ENCODE results near the gene KRT3. TPM values are rescaled to one million over a fixed set of nuclear protein-coding genes. Genes with fewer than 3 reads are reported as not detected.

Gene KRT3
- total and polyA plus RNA-seq, 5 donors from 2014 or later = not detected

GRCh38 chr12:52802442-52802841 lies 6.5 kb upstream of the KRT3 start:
- H3K4me1 Mint-ChIP-seq = no peaks in the 10 kb centered on the region
- no peaks in the 10 kb centered on the region for H3K36me3 Mint-ChIP-seq
- H3K4me1 ChIP-seq (ENCODE audit: control insufficient read depth, insufficient read depth, low read length, poor library complexity, severe bottlenecking) = no peaks in the 10 kb centered on the region

GRCh38 chr12:52801773-52802172 lies 5.9 kb upstream of the KRT3 start:
- Histone ChIP-seq H3K27me3 (ENCODE audit: control insufficient read depth, insufficient read depth, low read length) (no peaks in the 10 kb centered on the region), H3K36me3 (ENCODE audit: control insufficient read depth, insufficient read depth, low read length) (no peaks in the 10 kb centered on the region), H3K4me1 (ENCODE audit: control insufficient read depth, insufficient read depth, low read length, poor library complexity, severe bottlenecking) (no peaks in the 10 kb centered on the region), H3K9me3 (ENCODE audit: control insufficient read depth in 2 of 2, low read length in 2 of 2) (no peaks in the 10 kb centered on the region), H3K27ac (ENCODE audit: insufficient read depth, low read length, poor library complexity, severe bottlenecking) (no peak overlapping the region), H3K4me3 (ENCODE audit: low read depth, low read length) (no peak overlapping the region)
- no peak for ATAC-seq (ENCODE audit: low read depth in 2 of 2)
- no peaks in the 10 kb centered on the region for H3K4me1 Mint-ChIP-seq
- peaks cover 8% of the 10 kb centered on the region for H3K27me3 Mint-ChIP-seq
- DNase-seq = no peak
- no peak overlapping the region for H3K4me3 Mint-ChIP-seq
- H3K36me3 Mint-ChIP-seq = no peaks in the 10 kb centered on the region
- H3K27ac Mint-ChIP-seq = no peak overlapping the region
- H3K9me3 Mint-ChIP-seq = peaks cover 0 to 2% (median 0%) of the 10 kb centered on the region in 7 donors

More at GRCh38 chr12:52802442-52802841, 6.5 kb upstream of the KRT3 start:
- Mint-ChIP-seq H3K9me3 (peaks cover 0 to 2% (median 0%) of the 10 kb centered on the region in 7 donors), H3K27ac (no peak overlapping the region), H3K27me3 (peaks cover 8% of the 10 kb centered on the region), H3K4me3 (no peak overlapping the region)
- ATAC-seq (ENCODE audit: low read depth in 2 of 2) (no peak), DNase-seq (no peak)
- H3K27ac ChIP-seq (ENCODE audit: insufficient read depth, low read length, poor library complexity, severe bottlenecking) = no peak overlapping the region
- H3K9me3 ChIP-seq (ENCODE audit: control insufficient read depth in 2 of 2, low read length in 2 of 2) = no peaks in the 10 kb centered on the region
- no peaks in the 10 kb centered on the region for H3K27me3 ChIP-seq (ENCODE audit: control insufficient read depth, insufficient read depth, low read length)
- H3K36me3 ChIP-seq (ENCODE audit: control insufficient read depth, insufficient read depth, low read length) = no peaks in the 10 kb centered on the region
- H3K4me3 ChIP-seq (ENCODE audit: low read depth, low read length) = no peak overlapping the region

- H3K4me3 ChIP-seq (ENCODE audit: low read depth, low read length) = no peak overlapping the region
- no peaks in the 10 kb centered on the region for H3K36me3 Mint-ChIP-seq
- no peaks in the 10 kb centered on the region for H3K36me3 ChIP-seq (ENCODE audit: control insufficient read depth, insufficient read depth, low read length)
- DNase-seq (no peak), ATAC-seq (ENCODE audit: low read depth in 2 of 2) (no peak)
- peaks cover 8% of the 10 kb centered on the region for H3K27me3 Mint-ChIP-seq
- no peak overlapping the region for H3K27ac Mint-ChIP-seq
- H3K9me3 Mint-ChIP-seq = peaks cover 0 to 2% (median 0%) of the 10 kb centered on the region in 7 donors
- H3K4me1 ChIP-seq (ENCODE audit: control insufficient read depth, insufficient read depth, low read length, poor library complexity, severe bottlenecking) = no peaks in the 10 kb centered on the region
- H3K4me3 Mint-ChIP-seq = no peak overlapping the region
- no peaks in the 10 kb centered on the region for H3K9me3 ChIP-seq (ENCODE audit: control insufficient read depth in 2 of 2, low read length in 2 of 2)
- no peaks in the 10 kb centered on the region for H3K27me3 ChIP-seq (ENCODE audit: control insufficient read depth, insufficient read depth, low read length)
- H3K27ac ChIP-seq (ENCODE audit: insufficient read depth, low read length, poor library complexity, severe bottlenecking) = no peak overlapping the region
- no peaks in the 10 kb centered on the region for H3K4me1 Mint-ChIP-seq
These were observed 4.5 kb upstream of the KRT3 start for GRCh38 chr12:52800259-52800917.

- H3K4me1 ChIP-seq (ENCODE audit: control insufficient read depth, insufficient read depth, low read length, poor library complexity, severe bottlenecking) = no peaks in the 10 kb centered on the region
- Mint-ChIP-seq H3K4me3 (no peak overlapping the region), H3K27me3 (peaks cover 8% of the 10 kb centered on the region), H3K36me3 (no peaks in the 10 kb centered on the region), H3K4me1 (no peaks in the 10 kb centered on the region), H3K27ac (no peak overlapping the region), H3K9me3 (peaks cover 0 to 2% (median 0%) of the 10 kb centered on the region in 7 donors)
- H3K27me3 ChIP-seq (ENCODE audit: control insufficient read depth, insufficient read depth, low read length) = no peaks in the 10 kb centered on the region
- DNase-seq = no peak
- H3K9me3 ChIP-seq (ENCODE audit: control insufficient read depth in 2 of 2, low read length in 2 of 2) = no peaks in the 10 kb centered on the region
- ATAC-seq (ENCODE audit: low read depth in 2 of 2) = no peak
- no peaks in the 10 kb centered on the region for H3K36me3 ChIP-seq (ENCODE audit: control insufficient read depth, insufficient read depth, low read length)
- no peak overlapping the region for H3K27ac ChIP-seq (ENCODE audit: insufficient read depth, low read length, poor library complexity, severe bottlenecking)
- H3K4me3 ChIP-seq (ENCODE audit: low read depth, low read length) = no peak overlapping the region
These were observed 3.7 kb upstream of the KRT3 start for GRCh38 chr12:52799505-52800211.

GRCh38 chr12:52798671-52799504 lies 3.0 kb upstream of the KRT3 start:
- ATAC-seq (ENCODE audit: low read depth in 2 of 2) (no peak), DNase-seq (no peak)
- H3K27ac ChIP-seq (ENCODE audit: insufficient read depth, low read length, poor library complexity, severe bottlenecking) = no peak overlapping the region
- H3K27ac Mint-ChIP-seq = no peak overlapping the region
- H3K9me3 ChIP-seq (ENCODE audit: control insufficient read depth in 2 of 2, low read length in 2 of 2) = no peaks in the 10 kb centered on the region
- peaks cover 0 to 2% (median 0%) of the 10 kb centered on the region in 7 donors for H3K9me3 Mint-ChIP-seq
- H3K27me3 ChIP-seq (ENCODE audit: control insufficient read depth, insufficient read depth, low read length) = no peaks in the 10 kb centered on the region
- H3K4me3 ChIP-seq (ENCODE audit: low read depth, low read length) = no peak overlapping the region
- H3K36me3 Mint-ChIP-seq = no peaks in the 10 kb centered on the region
- H3K27me3 Mint-ChIP-seq = peaks cover 4% of the 10 kb centered on the region
- no peaks in the 10 kb centered on the region for H3K4me1 Mint-ChIP-seq
- no peaks in the 10 kb centered on the region for H3K4me1 ChIP-seq (ENCODE audit: control insufficient read depth, insufficient read depth, low read length, poor library complexity, severe bottlenecking)
- no peaks in the 10 kb centered on the region for H3K36me3 ChIP-seq (ENCODE audit: control insufficient read depth, insufficient read depth, low read length)
- no peak overlapping the region for H3K4me3 Mint-ChIP-seq

DNA sequence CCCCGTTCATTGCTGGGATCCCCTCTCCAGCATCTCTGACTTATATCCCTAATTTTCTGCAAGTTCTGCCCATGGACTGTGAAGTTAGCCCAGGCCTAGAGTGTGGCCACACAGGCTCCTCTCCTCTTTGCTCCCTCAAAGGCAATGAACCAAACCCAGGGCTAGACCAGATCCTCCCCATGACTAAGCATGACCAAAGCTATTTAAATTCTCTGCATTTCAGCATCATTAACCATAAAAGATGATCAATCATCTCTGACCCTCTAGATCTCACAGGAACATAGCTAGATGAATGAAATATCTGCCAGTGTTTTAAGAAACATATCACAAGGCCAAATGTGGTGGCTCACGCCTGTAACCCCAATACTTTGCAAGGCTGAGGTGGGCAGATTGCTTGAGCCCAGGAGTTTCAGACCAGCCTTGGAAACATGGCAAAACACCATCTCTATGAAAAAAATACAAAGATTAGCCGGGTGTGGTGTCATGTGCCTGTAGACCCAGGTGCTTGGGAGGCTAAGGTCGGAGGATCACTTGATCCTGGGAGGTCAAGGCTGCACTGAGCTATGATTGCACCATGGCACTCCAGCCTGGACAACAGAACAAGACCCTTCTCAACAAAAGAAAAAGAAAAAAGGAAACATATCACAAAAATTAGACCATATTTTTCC lies 2.2 kb upstream of the KRT3 start:
- Mint-ChIP-seq H3K4me3 (no peak overlapping the region), H3K36me3 (no peaks in the 10 kb centered on the region), H3K9me3 (peaks cover 0 to 2% (median 0%) of the 10 kb centered on the region in 7 donors), H3K27ac (no peak overlapping the region), H3K4me1 (no peaks in the 10 kb centered on the region), H3K27me3 (peaks cover 4% of the 10 kb centered on the region)
- Histone ChIP-seq H3K36me3 (ENCODE audit: control insufficient read depth, insufficient read depth, low read length) (no peaks in the 10 kb centered on the region), H3K27ac (ENCODE audit: insufficient read depth, low read length, poor library complexity, severe bottlenecking) (no peak overlapping the region), H3K27me3 (ENCODE audit: control insufficient read depth, insufficient read depth, low read length) (no peaks in the 10 kb centered on the region), H3K9me3 (ENCODE audit: control insufficient read depth in 2 of 2, low read length in 2 of 2) (no peaks in the 10 kb centered on the region), H3K4me1 (ENCODE audit: control insufficient read depth, insufficient read depth, low read length, poor library complexity, severe bottlenecking) (no peaks in the 10 kb centered on the region), H3K4me3 (ENCODE audit: low read depth, low read length) (no peak overlapping the region)
- DNase-seq (no peak), ATAC-seq (ENCODE audit: low read depth in 2 of 2) (no peak)

- Mint-ChIP-seq H3K4me3 (no peak overlapping the region), H3K36me3 (no peaks in the 10 kb centered on the region), H3K9me3 (peaks cover 0 to 2% (median 0%) of the 10 kb centered on the region in 7 donors), H3K27me3 (peaks cover 4% of the 10 kb centered on the region), H3K4me1 (no peaks in the 10 kb centered on the region), H3K27ac (no peak overlapping the region)
- DNase-seq = no peak
- no peak for ATAC-seq (ENCODE audit: low read depth in 2 of 2)
- Histone ChIP-seq H3K27ac (ENCODE audit: insufficient read depth, low read length, poor library complexity, severe bottlenecking) (no peak overlapping the region), H3K4me1 (ENCODE audit: control insufficient read depth, insufficient read depth, low read length, poor library complexity, severe bottlenecking) (no peaks in the 10 kb centered on the region), H3K36me3 (ENCODE audit: control insufficient read depth, insufficient read depth, low read length) (no peaks in the 10 kb centered on the region), H3K4me3 (ENCODE audit: low read depth, low read length) (no peak overlapping the region), H3K27me3 (ENCODE audit: control insufficient read depth, insufficient read depth, low read length) (no peaks in the 10 kb centered on the region), H3K9me3 (ENCODE audit: control insufficient read depth in 2 of 2, low read length in 2 of 2) (no peaks in the 10 kb centered on the region)
These were observed 1.6 kb upstream of the KRT3 start for GRCh38 chr12:52797529-52797894.
